Activated T-helper 9 cell treated with anti-CD3 and anti-CD28 coated beads, Interleukin-2, amount 50 U/mL, for 16 hours (primary cell): ENCODE measurements around the gene SIRT3.

Source experiments
- DNase-seq: peaks from one replicate; pipeline ENCODE4 v3.0.0-alpha.2; 2020; ENCODE audit warnings: low read depth

SIRT3 gene

GRCh38 chr11:215581-216037 lies 20.5 kb downstream of the SIRT3 start:
- DNase-seq: no peak

GRCh38 chr11:214083-214482 lies 22.1 kb downstream of the SIRT3 start:
- DNase-seq: no peak

GRCh38 chr11:213111-213510 lies 23.0 kb downstream of the SIRT3 start:
- no peak for DNase-seq

- DNase-seq: no peak
Observed at GRCh38 chr11:212150-213100, 23.7 kb downstream of the SIRT3 start.

- DNase-seq: no peak
Observed at GRCh38 chr11:211741-212140, 24.4 kb downstream of the SIRT3 start.

- no peak for DNase-seq
Observed at GRCh38 chr11:211295-211694, 24.8 kb downstream of the SIRT3 start.

GRCh38 chr11:210803-211180 lies 25.4 kb downstream of the SIRT3 start:
- no peak for DNase-seq

GRCh38 chr11:210122-210802 lies 25.9 kb downstream of the SIRT3 start:
- DNase-seq: no peak

GRCh38 chr11:209275-210121 lies 26.6 kb downstream of the SIRT3 start:
- no peak for DNase-seq

- no peak for DNase-seq
Observed at GRCh38 chr11:208917-209260, 27.3 kb downstream of the SIRT3 start.

GRCh38 chr11:208181-208916 lies 27.8 kb downstream of the SIRT3 start:
- DNase-seq: peak; percentile 70

- no peak for DNase-seq
Observed at GRCh38 chr11:207863-208180, 28.3 kb downstream of the SIRT3 start.

GRCh38 chr11:207208-207862 lies 28.8 kb downstream of the SIRT3 start, which contains the start of the genes BET1L and RIC8A:
Gene BET1L, minus strand, starts transcription at chr11:207399. Its CDS starts 78 bp downstream, at chr11:207321.
Gene RIC8A, plus strand, starts transcription at chr11:207708. Its CDS starts 1,147 bp downstream, at chr11:208855.
- peak; percentile 94 for DNase-seq

GRCh38 chr11:206526-207207 lies 29.5 kb downstream of the SIRT3 start:
- no peak for DNase-seq

- no peak for DNase-seq
Observed at GRCh38 chr11:206002-206384, 30.1 kb downstream of the SIRT3 start.

GRCh38 chr11:205221-206001 lies 30.7 kb downstream of the SIRT3 start:
- DNase-seq: no peak

- no peak for DNase-seq
Observed at GRCh38 chr11:204587-205109, 31.5 kb downstream of the SIRT3 start.

- DNase-seq: no peak
Observed at GRCh38 chr11:203945-204586, 32.1 kb downstream of the SIRT3 start.
